Neural cell (in vitro differentiated cells): Measurements from ENCODE around the gene RILPL2. TPM values are rescaled to one million over a fixed set of nuclear protein-coding genes. Genes with fewer than 3 reads are reported as not detected.

Experiments
- H2AFZ ChIP-seq: fragments of 200-600, 300-800 bp; sonication (generic), shearing (Covaris generic); 2 replicates; pipeline ENCODE4 v1.6.0; 2014; ENCODE audit warnings: low read depth, mild to moderate bottlenecking, antibody characterized with exemption, low read length, moderate library complexity
- H3F3A ChIP-seq: fragments of 200-600 bp; shearing (Covaris generic); 2 replicates; pipeline ENCODE4 v1.6.1; 2016; ENCODE audit warnings: mild to moderate bottlenecking, moderate library complexity, mixed read lengths, antibody characterized with exemption, low read length; ENCODE audit not compliant: insufficient read depth, poor library complexity, severe bottlenecking
- H3K27ac ChIP-seq: fragments of 200-600, 300-800 bp; sonication (generic), shearing (Covaris generic); 2 replicates; pipeline ENCODE4 v1.5.1; 2014; ENCODE audit warnings: mild to moderate bottlenecking, low read length, moderate library complexity
- H3K27me3 ChIP-seq: fragments of 300-800, 200-600 bp; sonication (generic), shearing (Covaris generic); 2 replicates; pipeline ENCODE4 v1.6.0; 2014; ENCODE audit warnings: mild to moderate bottlenecking, low read depth, low read length, moderate library complexity; ENCODE audit not compliant: insufficient read depth
- H3K36me3 ChIP-seq: fragments of 300-800, 200-600 bp; sonication (generic), shearing (Covaris generic); 2 replicates; pipeline ENCODE4 v1.5.1; 2014; ENCODE audit warnings: mild to moderate bottlenecking, antibody characterized with exemption, low read length, moderate library complexity; ENCODE audit not compliant: insufficient read depth
- H3K4me2 ChIP-seq: fragments of 300-800, 200-600 bp; sonication (generic), shearing (Covaris generic); 2 replicates; pipeline ENCODE4 v1.6.0; 2014; ENCODE audit warnings: mild to moderate bottlenecking, low read length
- H3K4me3 ChIP-seq: fragments of 300-800, 200-600 bp; sonication (generic), shearing (Covaris generic); 2 replicates; pipeline ENCODE4 v1.5.1; 2014; ENCODE audit warnings: mild to moderate bottlenecking, low read length, moderate library complexity
- H3K79me2 ChIP-seq: fragments of 200-600 bp; shearing (Covaris generic); replicated peaks from 2 replicates; pipeline ENCODE4 v1.6.0; 2014; ENCODE audit warnings: mild to moderate bottlenecking, low read length, moderate library complexity; ENCODE audit not compliant: insufficient read depth
- H3K9ac ChIP-seq: fragments of 300-800, 200-600 bp; sonication (generic), shearing (Covaris generic); 2 replicates; pipeline ENCODE4 v1.6.1; 2016; ENCODE audit warnings: mild to moderate bottlenecking, low read length, mixed read lengths
- H3K9me2 ChIP-seq: fragments of 200-600 bp; shearing (Covaris generic); 2 replicates; pipeline ENCODE4 v1.6.1; 2016; ENCODE audit warnings: mild to moderate bottlenecking, low read length, mixed read lengths; ENCODE audit not compliant: insufficient read depth
- H3K9me3 ChIP-seq: fragments of 200-600, 300-800 bp; sonication (generic), shearing (Covaris generic); 2 replicates; pipeline ENCODE4 v1.6.1; 2016; ENCODE audit warnings: mild to moderate bottlenecking, mixed run types, low read length, moderate library complexity, mixed read lengths
- H4K20me1 ChIP-seq: fragments of 200-600 bp; shearing (Covaris generic); 2 replicates; pipeline ENCODE4 v1.6.1; 2016; ENCODE audit warnings: mild to moderate bottlenecking, mixed run types; ENCODE audit not compliant: insufficient read depth
- CTCF ChIP-seq: fragments of 450-650 bp; IDR thresholded peaks from 2 replicates; pipeline ENCODE4 v1.5.1; 2014; ENCODE audit warnings: antibody characterized with exemption, mild to moderate bottlenecking, moderate library complexity; ENCODE audit not compliant: poor library complexity, severe bottlenecking
- EP300 ChIP-seq: fragments of 450-650 bp; conservative IDR thresholded peaks from 2 replicates; pipeline ENCODE4 v1.6.1; 2014; ENCODE audit warnings: antibody characterized with exemption, mild to moderate bottlenecking, moderate library complexity; ENCODE audit not compliant: poor library complexity, severe bottlenecking
- EZH2 ChIP-seq: fragments of 200-600, 300-800 bp; shearing (Covaris generic), sonication (generic); IDR thresholded peaks from 2 replicates; pipeline ENCODE4 v1.6.1; 2014; ENCODE audit warnings: antibody characterized with exemption, low read length, borderline replicate concordance, mild to moderate bottlenecking; ENCODE audit not compliant: insufficient read depth, poor library complexity, severe bottlenecking
- MXI1 ChIP-seq: fragments of 450-650 bp; conservative IDR thresholded peaks from 2 replicates; pipeline ENCODE4 v1.6.1; 2014; ENCODE audit warnings: antibody characterized with exemption, mild to moderate bottlenecking; ENCODE audit not compliant: poor library complexity, severe bottlenecking
- POLR2AphosphoS5 ChIP-seq: IDR thresholded peaks from 2 replicates; pipeline ENCODE4 v1.6.1; 2012
- RAD21 ChIP-seq: fragments of 450-650 bp; conservative IDR thresholded peaks from 2 replicates; pipeline ENCODE4 v1.6.1; 2014; ENCODE audit warnings: antibody characterized with exemption, mild to moderate bottlenecking, moderate library complexity
- REST ChIP-seq: IDR thresholded peaks from 2 replicates; pipeline ENCODE4 v1.6.1; 2012; ENCODE audit warnings: borderline replicate concordance
- SMC3 ChIP-seq: fragments of 450-650 bp; conservative IDR thresholded peaks from 2 replicates; pipeline ENCODE4 v1.6.1; 2014; ENCODE audit warnings: antibody characterized with exemption, mild to moderate bottlenecking, moderate library complexity; ENCODE audit not compliant: poor library complexity
- TAF1 ChIP-seq: IDR thresholded peaks from 2 replicates; pipeline ENCODE4 v1.6.1; 2012; ENCODE audit warnings: low read depth
- polyA plus RNA-seq: library from polyadenylated mRNA; depleted of rRNA; stranded (reverse); fragments of >200 nt; gene quantifications from 2 replicates; pipeline ENCODE4 v1.2.3, GENCODE V29; 2014

The RILPL2 gene
- polyA plus RNA-seq, 1 donor from 2014 or later = 0.07 TPM

GRCh38 chr12:123399255-123399617 is 37.2 kb downstream of the RILPL2 start:
- H3K9ac ChIP-seq = no peak overlapping the region
- no peak for TF ChIP-seq MXI1
- no peak for TF ChIP-seq POLR2AphosphoS5
- TF ChIP-seq CTCF = no peak
- no peak for TF ChIP-seq TAF1
- no peak for TF ChIP-seq EZH2
- no peak for TF ChIP-seq RAD21
- TF ChIP-seq SMC3 = no peak
- TF ChIP-seq REST = no peak
- TF ChIP-seq EP300 = no peak
- H3K4me2 ChIP-seq = no peak overlapping the region
- H3K9me2 ChIP-seq = no peaks in the 10 kb centered on the region
- no peaks in the 10 kb centered on the region for H3K9me3 ChIP-seq
- no peak overlapping the region for H2AFZ ChIP-seq
- H3F3A ChIP-seq = no peaks in the 10 kb centered on the region
- no peak overlapping the region for H3K4me3 ChIP-seq
- H4K20me1 ChIP-seq = no peaks in the 10 kb centered on the region
- H3K36me3 ChIP-seq = peaks cover 11% of the 10 kb centered on the region
- no peaks in the 10 kb centered on the region for H3K27me3 ChIP-seq
- H3K79me2 ChIP-seq = no peaks in the 10 kb centered on the region
- H3K27ac ChIP-seq = no peak overlapping the region

GRCh38 chr12:123398550-123399254 is 37.8 kb downstream of the RILPL2 start:
- Histone ChIP-seq H4K20me1 (no peaks in the 10 kb centered on the region), H3K27me3 (no peaks in the 10 kb centered on the region), H3K36me3 (peaks cover 9% of the 10 kb centered on the region), H3K9me2 (no peaks in the 10 kb centered on the region), H2AFZ (no peak overlapping the region), H3F3A (no peaks in the 10 kb centered on the region), H3K4me2 (no peak overlapping the region), H3K9me3 (no peaks in the 10 kb centered on the region), H3K9ac (no peak overlapping the region), H3K4me3 (no peak overlapping the region), H3K27ac (no peak overlapping the region), H3K79me2 (no peaks in the 10 kb centered on the region)
- TF ChIP-seq REST (no peak), TAF1 (no peak), EZH2 (no peak), RAD21 (no peak), SMC3 (no peak), POLR2AphosphoS5 (no peak), MXI1 (no peak), CTCF (no peak), EP300 (no peak)
